CD14-positive monocyte (primary cell): ENCODE measurements around the gene FAM180A. TPM values are rescaled to one million over a fixed set of nuclear protein-coding genes. Genes with fewer than 3 reads are reported as not detected.

Source experiments
- DNase-seq, 3 donors: peaks; one replicate each; pipeline ENCODE4 v3.0.0-alpha.2; 2011 to 2022
- H2AFZ ChIP-seq: 2 replicates; pipeline ENCODE4 v1.6.0; 2012; ENCODE audit warnings: mild to moderate bottlenecking, low read depth, low read length, inconsistent platforms; ENCODE audit not compliant: insufficient read depth, poor library complexity, severe bottlenecking
- H3K27ac ChIP-seq, 2 donors: 1 replicate in 1 of 2; 2 replicates in 1 of 2; pipeline ENCODE4 v1.5.1; 2012 to 2013; ENCODE audit warnings: low read length in 2 of 2, control low read depth in 1 of 2, inconsistent platforms in 1 of 2, low read depth in 1 of 2, mild to moderate bottlenecking in 1 of 2
- H3K27me3 ChIP-seq, 2 donors: one replicate each; pipeline versions ENCODE4 v1.6.0 to v1.6.1; 2011 to 2013; ENCODE audit warnings: low read length in 2 of 2; ENCODE audit not compliant: control insufficient read depth in 2 of 2, insufficient read depth in 2 of 2
- H3K36me3 ChIP-seq, 2 donors: replicated peaks in 1 of 2; 1 replicate in 1 of 2; 2 replicates in 1 of 2; pipeline versions ENCODE4 v1.5.1 to v1.6.1; 2012 to 2013; ENCODE audit warnings: low read length in 2 of 2, control low read depth in 1 of 2, inconsistent platforms in 1 of 2, mild to moderate bottlenecking in 1 of 2; ENCODE audit not compliant: insufficient read depth in 2 of 2, control insufficient read depth in 1 of 2
- H3K4me1 ChIP-seq, 2 donors: 1 replicate in 1 of 2; 2 replicates in 1 of 2; pipeline versions ENCODE4 v1.5.1 to v1.6.1; 2012 to 2013; ENCODE audit warnings: low read length in 2 of 2, control low read depth in 1 of 2, inconsistent platforms in 1 of 2, mild to moderate bottlenecking in 1 of 2, moderate library complexity in 1 of 2; ENCODE audit not compliant: insufficient read depth in 2 of 2, control insufficient read depth in 1 of 2
- H3K4me2 ChIP-seq: replicated peaks from 2 replicates; pipeline ENCODE3; 2012; ENCODE audit warnings: low read length, moderate library complexity, mild to moderate bottlenecking; ENCODE audit not compliant: poor library complexity, severe bottlenecking; ENCODE audit errors: extremely low read depth
- H3K4me3 ChIP-seq, 3 experiments: fragments of 200-600 bp in 1 of 3; sonication (generic) in 1 of 3; replicated peaks in 1 of 3; 1 replicate in 2 of 3; 2 replicates in 1 of 3; pipeline ENCODE4 v1.5.1; 2011 to 2013; ENCODE audit warnings: low read length in 3 of 3, mild to moderate bottlenecking in 3 of 3, control low read depth in 2 of 3, low read depth in 2 of 3, inconsistent platforms in 1 of 3, moderate library complexity in 1 of 3
- H3K79me2 ChIP-seq: 2 replicates; pipeline ENCODE4 v1.6.0; 2012; ENCODE audit warnings: mild to moderate bottlenecking, control low read depth, inconsistent platforms, low read length, moderate library complexity; ENCODE audit not compliant: insufficient read depth
- H3K9ac ChIP-seq: 2 replicates; pipeline ENCODE4 v1.6.0; 2017; ENCODE audit warnings: low read length, mild to moderate bottlenecking; ENCODE audit not compliant: insufficient read depth, poor library complexity, severe bottlenecking
- H3K9me3 ChIP-seq, 2 donors: replicated peaks in 1 of 2; 1 replicate in 1 of 2; 2 replicates in 1 of 2; pipeline versions ENCODE4 v1.5.1 to v1.6.1; 2012 to 2013; ENCODE audit warnings: low read length in 2 of 2, control low read depth in 1 of 2; ENCODE audit not compliant: control insufficient read depth in 1 of 2, insufficient read depth in 1 of 2
- H4K20me1 ChIP-seq: 2 replicates; pipeline ENCODE4 v1.6.0; 2012; ENCODE audit warnings: mild to moderate bottlenecking, low read length, control low read depth, moderate library complexity; ENCODE audit not compliant: insufficient read depth
- H3K27ac Mint-ChIP-seq, 7 donors: one replicate each; pipeline ENCODE4 v1.8.0; 2020; ENCODE audit warnings: mild to moderate bottlenecking in 7 of 7, mixed read lengths in 7 of 7, moderate library complexity in 6 of 7, inconsistent platforms in 2 of 7
- H3K27me3 Mint-ChIP-seq, 3 donors: one replicate each; pipeline ENCODE4 v1.8.0; 2021 to 2022; ENCODE audit warnings: low read depth in 3 of 3, mild to moderate bottlenecking in 3 of 3, mixed read lengths in 3 of 3, moderate library complexity in 3 of 3, inconsistent platforms in 1 of 3
- H3K36me3 Mint-ChIP-seq, 2 donors: one replicate each; pipeline ENCODE4 v1.8.0; 2020; ENCODE audit warnings: mixed read lengths in 2 of 2, inconsistent platforms in 1 of 2, mild to moderate bottlenecking in 1 of 2
- H3K4me1 Mint-ChIP-seq: one replicate; pipeline ENCODE4 v1.8.0; 2020; ENCODE audit warnings: mild to moderate bottlenecking, mixed read lengths
- H3K4me3 Mint-ChIP-seq, 2 donors: one replicate each; pipeline ENCODE4 v1.8.0; 2020; ENCODE audit warnings: mild to moderate bottlenecking in 2 of 2, mixed read lengths in 2 of 2, moderate library complexity in 1 of 2
- H3K9me3 Mint-ChIP-seq, 7 donors: one replicate each; pipeline ENCODE4 v1.8.0; 2020 to 2022; ENCODE audit warnings: mixed read lengths in 7 of 7, mild to moderate bottlenecking in 6 of 7, moderate library complexity in 6 of 7, inconsistent platforms in 2 of 7
- whole genome bisulfite sequencing: methylation state at CpG from one replicate; pipeline ENCODE4 v1.1.5; 2013; ENCODE audit warnings: missing lambda C conversion rate; ENCODE audit not compliant: insufficient coverage; 5-methylcytosine and 5-hydroxymethylcytosine counted together
- intact Hi-C, 2 donors: fragments of 100-400 bp; cut with micrococcal nuclease; formaldehyde crosslinking; loops; one replicate each; pipeline versions ENCODE4 v1.15.0 to v1.15.1; 2023
- polyA plus RNA-seq, 3 donors: library from polyadenylated mRNA; depleted of rRNA in 1 of 3; unstranded in 2 of 3; stranded (reverse) in 1 of 3; fragments of 300-500 nt in 2 of 3; fragments of >200 nt in 1 of 3; fragmentation: Illumina TruSeq in 2 of 3; gene quantifications; 1 replicate in 2 of 3; 2 replicates in 1 of 3; pipeline ENCODE4 v1.2.3, GENCODE V29; 2012 to 2021
- TF ChIP-seq, protein P1 (sequence below): fragments of 200-600 bp; IDR thresholded peaks from one replicate; pipeline ENCODE4 v1.8.0; 2022; ENCODE audit warnings: antibody characterized with exemption, mild to moderate bottlenecking

Gene FAM180A
- polyA plus RNA-seq, 3 donors: not detected

DNA sequence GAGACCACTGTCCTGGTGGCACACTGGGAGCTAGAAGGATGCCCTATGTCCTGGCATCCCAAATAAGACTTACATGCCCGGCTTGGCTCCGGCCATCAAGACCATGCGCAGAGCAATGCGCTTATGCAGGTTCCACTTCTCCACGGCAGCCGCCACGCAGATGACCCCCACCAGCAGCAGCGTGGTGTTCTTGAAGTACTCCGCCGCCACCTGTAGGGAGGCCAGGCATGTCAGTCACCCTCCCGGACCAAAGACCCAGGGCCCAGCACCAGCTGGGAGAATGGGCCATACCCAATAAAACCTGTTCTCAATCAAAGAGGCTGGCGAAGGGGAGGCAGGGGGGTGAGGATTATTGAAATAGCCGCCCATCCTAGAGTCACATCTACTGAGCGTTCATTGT is 40.6 kb downstream of the FAM180A start:
- no peak for DNase-seq
- Histone ChIP-seq H3K27ac (no peak overlapping the region), H3K27me3 (no peaks in the 10 kb centered on the region), H4K20me1 (no peaks in the 10 kb centered on the region), H3K4me3 (no peak overlapping the region), H3K4me2 (no peak overlapping the region), H3K9me3 (no peaks in the 10 kb centered on the region), H3K36me3 (no peaks in the 10 kb centered on the region), H3K79me2 (no peaks in the 10 kb centered on the region), H2AFZ (no peak overlapping the region), H3K4me1 (no peaks in the 10 kb centered on the region), H3K9ac (no peak overlapping the region)
- H3K27me3 Mint-ChIP-seq: peaks cover 0 to 4% (median 3%) of the 10 kb centered on the region in 3 donors
- no peak overlapping the region for H3K4me3 Mint-ChIP-seq
- H3K4me1 Mint-ChIP-seq: no peaks in the 10 kb centered on the region
- H3K36me3 Mint-ChIP-seq: no peaks in the 10 kb centered on the region
- TF ChIP-seq, protein P1, sequence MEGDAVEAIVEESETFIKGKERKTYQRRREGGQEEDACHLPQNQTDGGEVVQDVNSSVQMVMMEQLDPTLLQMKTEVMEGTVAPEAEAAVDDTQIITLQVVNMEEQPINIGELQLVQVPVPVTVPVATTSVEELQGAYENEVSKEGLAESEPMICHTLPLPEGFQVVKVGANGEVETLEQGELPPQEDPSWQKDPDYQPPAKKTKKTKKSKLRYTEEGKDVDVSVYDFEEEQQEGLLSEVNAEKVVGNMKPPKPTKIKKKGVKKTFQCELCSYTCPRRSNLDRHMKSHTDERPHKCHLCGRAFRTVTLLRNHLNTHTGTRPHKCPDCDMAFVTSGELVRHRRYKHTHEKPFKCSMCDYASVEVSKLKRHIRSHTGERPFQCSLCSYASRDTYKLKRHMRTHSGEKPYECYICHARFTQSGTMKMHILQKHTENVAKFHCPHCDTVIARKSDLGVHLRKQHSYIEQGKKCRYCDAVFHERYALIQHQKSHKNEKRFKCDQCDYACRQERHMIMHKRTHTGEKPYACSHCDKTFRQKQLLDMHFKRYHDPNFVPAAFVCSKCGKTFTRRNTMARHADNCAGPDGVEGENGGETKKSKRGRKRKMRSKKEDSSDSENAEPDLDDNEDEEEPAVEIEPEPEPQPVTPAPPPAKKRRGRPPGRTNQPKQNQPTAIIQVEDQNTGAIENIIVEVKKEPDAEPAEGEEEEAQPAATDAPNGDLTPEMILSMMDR: no peak
- no peaks in the 10 kb centered on the region for H3K9me3 Mint-ChIP-seq
- H3K27ac Mint-ChIP-seq: no peak overlapping the region
- intact Hi-C loops: no loop called here
- 94% methylated on average over 7 of the region's 14 CpGs for WGBS

DNA sequence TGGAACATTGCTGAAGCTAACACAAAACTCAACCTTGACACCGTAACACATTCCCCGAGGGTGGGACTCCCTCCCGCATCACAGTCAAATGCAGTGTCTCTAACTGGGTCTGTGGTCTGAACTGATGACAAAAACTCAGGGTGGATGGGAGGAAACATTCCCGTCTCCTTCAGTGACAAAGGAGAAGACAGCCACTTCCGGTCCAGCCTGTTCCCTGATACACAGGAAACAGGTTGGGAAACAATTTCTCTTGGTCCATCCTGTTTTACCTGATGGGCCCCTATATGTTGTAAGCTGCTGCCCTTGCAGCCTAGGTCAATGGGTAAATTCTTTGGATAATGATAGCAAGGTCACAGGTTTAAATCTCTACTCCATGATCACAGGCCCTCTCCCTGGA is 41.0 kb downstream of the FAM180A start:
- no peak overlapping the region for H2AFZ ChIP-seq
- H3K27ac Mint-ChIP-seq: no peak overlapping the region
- no peaks in the 10 kb centered on the region for H3K79me2 ChIP-seq
- no peaks in the 10 kb centered on the region for H4K20me1 ChIP-seq
- intact Hi-C loops: no loop called here
- H3K4me2 ChIP-seq: no peak overlapping the region
- H3K36me3 ChIP-seq: no peaks in the 10 kb centered on the region
- H3K27me3 Mint-ChIP-seq: peaks cover 0 to 6% (median 1%) of the 10 kb centered on the region in 3 donors
- DNase-seq: no peak
- H3K4me1 ChIP-seq: no peaks in the 10 kb centered on the region
- no peaks in the 10 kb centered on the region for H3K9me3 Mint-ChIP-seq
- no peaks in the 10 kb centered on the region for H3K36me3 Mint-ChIP-seq
- 28% methylated on average over 2 of the region's 5 CpGs for WGBS
- no peak overlapping the region for H3K27ac ChIP-seq
- no peaks in the 10 kb centered on the region for H3K4me1 Mint-ChIP-seq
- TF ChIP-seq, protein P1: no peak
- H3K9me3 ChIP-seq: no peaks in the 10 kb centered on the region
- H3K27me3 ChIP-seq: no peaks in the 10 kb centered on the region
- no peak overlapping the region for H3K4me3 ChIP-seq
- H3K9ac ChIP-seq: no peak overlapping the region
- H3K4me3 Mint-ChIP-seq: no peak overlapping the region
